ENCODE measurements around the gene CCNJL. TPM values are rescaled to one million over a fixed set of nuclear protein-coding genes. Genes with fewer than 3 reads are reported as not detected.

The CCNJL gene
- 0.27 and 0.82 TPM in 2 replicates for total RNA-seq (ENCODE audit: low replicate concordance)

- DNase-seq (ENCODE audit: low read depth), result no peak
- peak within 1 kb of the TSS; percentile 53 for H3K4me3 ChIP-seq (ENCODE audit: low read depth, low read length)
- TF ChIP-seq CTCF (IDR thresholded peaks at IDR 0.05; ENCODE audit: insufficient read depth, low read length), result no peak
Measured at GRCh38 chr5:160312134-160312959, at the start of gene CCNJL. Gene CCNJL (minus strand): TSS chr5:160312564. CDS start chr5:160311923, 641 bp downstream.

GRCh38 chr5:160361624-160362228 lies 49.4 kb upstream of the CCNJL start:
- no peak for TF ChIP-seq CTCF (IDR thresholded peaks at IDR 0.05; ENCODE audit: insufficient read depth, low read length)

GRCh38 chr5:160360310-160360709 lies 47.9 kb upstream of the CCNJL start:
- no peak for TF ChIP-seq CTCF (IDR thresholded peaks at IDR 0.05; ENCODE audit: insufficient read depth, low read length)
- DNase-seq (ENCODE audit: low read depth), result no peak
- no peak overlapping the region for H3K4me3 ChIP-seq (ENCODE audit: low read depth, low read length)

More at GRCh38 chr5:160361624-160362228, 49.4 kb upstream of the CCNJL start:
- no peak overlapping the region for H3K4me3 ChIP-seq (ENCODE audit: low read depth, low read length)
- DNase-seq (ENCODE audit: low read depth), result no peak

GRCh38 chr5:160359816-160360215 lies 47.5 kb upstream of the CCNJL start:
- DNase-seq (ENCODE audit: low read depth), result no peak
- no peak overlapping the region for H3K4me3 ChIP-seq (ENCODE audit: low read depth, low read length)
- no peak for TF ChIP-seq CTCF (IDR thresholded peaks at IDR 0.05; ENCODE audit: insufficient read depth, low read length)

- TF ChIP-seq CTCF (IDR thresholded peaks at IDR 0.05; ENCODE audit: insufficient read depth, low read length), result no peak
- H3K4me3 ChIP-seq (ENCODE audit: low read depth, low read length), result no peak overlapping the region
- DNase-seq (ENCODE audit: low read depth), result no peak
Measured at GRCh38 chr5:160359242-160359641, 46.9 kb upstream of the CCNJL start.

GRCh38 chr5:160357861-160358411 lies 45.6 kb upstream of the CCNJL start:
- DNase-seq (ENCODE audit: low read depth), result peak; percentile 53
- no peak overlapping the region for H3K4me3 ChIP-seq (ENCODE audit: low read depth, low read length)
- TF ChIP-seq CTCF (IDR thresholded peaks at IDR 0.05; ENCODE audit: insufficient read depth, low read length), result no peak
